Osteoblast (primary cell): Measurements from ENCODE around the gene ABLIM2. TPM values are rescaled to one million over a fixed set of nuclear protein-coding genes. Genes with fewer than 3 reads are reported as not detected.
A peak's percentile ranks its signal among the peaks of the same experiment; 100 is the strongest.

ENCODE experiments used
- DNase-seq: peaks from one replicate; pipeline ENCODE4 v3.0.0; 2011; ENCODE audit warnings: low spot score, mixed read lengths; ENCODE audit not compliant: insufficient read length; ENCODE audit errors: missing footprints
- H2AFZ ChIP-seq: 2 replicates; pipeline ENCODE4 v1.6.0; 2011; ENCODE audit warnings: mild to moderate bottlenecking, low read length
- H3K27ac ChIP-seq: 2 replicates; pipeline ENCODE4 v1.5.1; 2011; ENCODE audit warnings: mild to moderate bottlenecking, low read depth, low read length, moderate library complexity
- H3K27me3 ChIP-seq: 2 replicates; pipeline ENCODE4 v1.6.0; 2012; ENCODE audit warnings: mild to moderate bottlenecking, control low read depth, inconsistent platforms, low read length, moderate library complexity; ENCODE audit not compliant: insufficient read depth
- H3K36me3 ChIP-seq: 2 replicates; pipeline ENCODE4 v1.5.1; 2011; ENCODE audit warnings: mild to moderate bottlenecking, low read length, control low read depth, moderate library complexity; ENCODE audit not compliant: insufficient read depth
- H3K4me1 ChIP-seq: 2 replicates; pipeline ENCODE4 v1.5.1; 2011; ENCODE audit warnings: mild to moderate bottlenecking, low read length, control low read depth, moderate library complexity; ENCODE audit not compliant: insufficient read depth
- H3K4me2 ChIP-seq: 2 replicates; pipeline ENCODE4 v1.6.0; 2011; ENCODE audit warnings: mild to moderate bottlenecking, low read length; ENCODE audit not compliant: insufficient read depth
- H3K4me3 ChIP-seq: fragments of 200-600 bp; sonication (generic); 3 replicates; pipeline ENCODE4 v1.5.1; 2012; ENCODE audit warnings: mild to moderate bottlenecking, low read length, inconsistent platforms; ENCODE audit not compliant: insufficient read depth
- H3K79me2 ChIP-seq: 2 replicates; pipeline ENCODE4 v1.6.0; 2012; ENCODE audit warnings: mild to moderate bottlenecking, low read length, control low read depth, inconsistent platforms; ENCODE audit not compliant: insufficient read depth
- H3K9me3 ChIP-seq: 2 replicates; pipeline ENCODE4 v1.5.1; 2011; ENCODE audit warnings: low read depth, low read length, control low read depth
- H4K20me1 ChIP-seq: 2 replicates; pipeline ENCODE4 v1.6.0; 2012; ENCODE audit warnings: mild to moderate bottlenecking, low read length, control low read depth; ENCODE audit not compliant: insufficient read depth
- CTCF ChIP-seq: IDR thresholded peaks from 2 replicates; pipeline ENCODE4 v1.5.1; 2011; ENCODE audit warnings: mild to moderate bottlenecking, low read depth, low read length, moderate library complexity; ENCODE audit errors: extremely low read depth
- total RNA-seq: library from RNA; depleted of rRNA; stranded (reverse); fragments of >200 nt; gene quantifications from 2 replicates; pipeline ENCODE4 v1.2.3, GENCODE V29; 2012

ABLIM2 gene
- total RNA-seq, 1 donor: 0.36 TPM

GRCh38 chr4:8032381-8032780 is 126.2 kb downstream of the ABLIM2 start:
- no peak overlapping the region for H3K27ac ChIP-seq
- H2AFZ ChIP-seq: no peak overlapping the region
- H3K9me3 ChIP-seq: no peaks in the 10 kb centered on the region
- peaks cover 12% of the 10 kb centered on the region for H4K20me1 ChIP-seq
- H3K27me3 ChIP-seq: peaks cover 26% of the 10 kb centered on the region
- no peak for TF ChIP-seq CTCF
- DNase-seq: peak; percentile 69
- H3K4me2 ChIP-seq: no peak overlapping the region
- no peaks in the 10 kb centered on the region for H3K79me2 ChIP-seq
- no peak overlapping the region for H3K4me3 ChIP-seq
- no peaks in the 10 kb centered on the region for H3K36me3 ChIP-seq
- H3K4me1 ChIP-seq: peaks cover 12% of the 10 kb centered on the region

- Histone ChIP-seq H3K4me2 (no peak overlapping the region), H3K4me3 (no peak overlapping the region), H4K20me1 (peaks cover 2% of the 10 kb centered on the region), H3K4me1 (peaks cover 3% of the 10 kb centered on the region), H3K27me3 (peaks cover 22% of the 10 kb centered on the region), H3K27ac (no peak overlapping the region), H3K79me2 (no peaks in the 10 kb centered on the region), H3K9me3 (no peaks in the 10 kb centered on the region), H3K36me3 (no peaks in the 10 kb centered on the region), H2AFZ (no peak overlapping the region)
- peak; percentile 46 for DNase-seq
- TF ChIP-seq CTCF: no peak
Measured at GRCh38 chr4:8030121-8030781, 128.4 kb downstream of the ABLIM2 start.

GRCh38 chr4:8029689-8030088 is 128.9 kb downstream of the ABLIM2 start:
- H3K27ac ChIP-seq: no peak overlapping the region
- no peak for TF ChIP-seq CTCF
- DNase-seq: peak; percentile 78

GRCh38 chr4:8028884-8029568 is 129.6 kb downstream of the ABLIM2 start:
- H3K4me1 ChIP-seq: no peaks in the 10 kb centered on the region
- H3K36me3 ChIP-seq: no peaks in the 10 kb centered on the region
- no peak overlapping the region for H3K27ac ChIP-seq
- peak; percentile 32 for DNase-seq
- no peak overlapping the region for H3K4me2 ChIP-seq
- peaks cover 24% of the 10 kb centered on the region for H3K27me3 ChIP-seq
- no peak for TF ChIP-seq CTCF
- no peaks in the 10 kb centered on the region for H4K20me1 ChIP-seq
- H2AFZ ChIP-seq: no peak overlapping the region
- H3K79me2 ChIP-seq: no peaks in the 10 kb centered on the region
- H3K9me3 ChIP-seq: no peaks in the 10 kb centered on the region
- H3K4me3 ChIP-seq: no peak overlapping the region

More at GRCh38 chr4:8029689-8030088, 128.9 kb downstream of the ABLIM2 start:
- Histone ChIP-seq H3K36me3 (no peaks in the 10 kb centered on the region), H3K4me1 (no peaks in the 10 kb centered on the region), H3K4me3 (no peak overlapping the region), H3K4me2 (no peak overlapping the region), H2AFZ (no peak overlapping the region), H3K9me3 (no peaks in the 10 kb centered on the region), H3K27me3 (peaks cover 22% of the 10 kb centered on the region), H4K20me1 (no peaks in the 10 kb centered on the region), H3K79me2 (no peaks in the 10 kb centered on the region)
